ENCODE measurements around the gene MAN1C1.

The MAN1C1 gene

DNA sequence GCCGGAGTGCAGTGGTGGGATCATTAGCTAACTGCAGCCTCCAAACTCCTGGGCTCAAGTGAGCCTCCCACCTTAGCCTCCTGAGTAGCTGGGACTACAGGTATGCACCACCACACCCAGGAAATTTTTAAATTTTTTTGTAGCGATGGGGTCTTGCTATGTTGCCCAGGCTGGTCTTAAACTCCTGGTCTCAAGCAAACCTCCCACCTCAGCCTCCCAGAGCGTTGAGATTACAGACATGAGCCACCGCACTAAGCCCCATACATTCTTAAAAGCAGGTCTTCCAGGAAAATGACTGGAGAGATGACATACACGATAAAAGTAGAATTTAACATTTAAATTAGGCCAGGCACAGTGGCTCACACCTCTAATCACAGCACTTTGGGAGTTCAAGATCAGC lies 216.6 kb downstream of the MAN1C1 start:
- TF ChIP-seq, protein P1, sequence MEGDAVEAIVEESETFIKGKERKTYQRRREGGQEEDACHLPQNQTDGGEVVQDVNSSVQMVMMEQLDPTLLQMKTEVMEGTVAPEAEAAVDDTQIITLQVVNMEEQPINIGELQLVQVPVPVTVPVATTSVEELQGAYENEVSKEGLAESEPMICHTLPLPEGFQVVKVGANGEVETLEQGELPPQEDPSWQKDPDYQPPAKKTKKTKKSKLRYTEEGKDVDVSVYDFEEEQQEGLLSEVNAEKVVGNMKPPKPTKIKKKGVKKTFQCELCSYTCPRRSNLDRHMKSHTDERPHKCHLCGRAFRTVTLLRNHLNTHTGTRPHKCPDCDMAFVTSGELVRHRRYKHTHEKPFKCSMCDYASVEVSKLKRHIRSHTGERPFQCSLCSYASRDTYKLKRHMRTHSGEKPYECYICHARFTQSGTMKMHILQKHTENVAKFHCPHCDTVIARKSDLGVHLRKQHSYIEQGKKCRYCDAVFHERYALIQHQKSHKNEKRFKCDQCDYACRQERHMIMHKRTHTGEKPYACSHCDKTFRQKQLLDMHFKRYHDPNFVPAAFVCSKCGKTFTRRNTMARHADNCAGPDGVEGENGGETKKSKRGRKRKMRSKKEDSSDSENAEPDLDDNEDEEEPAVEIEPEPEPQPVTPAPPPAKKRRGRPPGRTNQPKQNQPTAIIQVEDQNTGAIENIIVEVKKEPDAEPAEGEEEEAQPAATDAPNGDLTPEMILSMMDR (IDR thresholded peaks at IDR 0.05; ENCODE audit: extremely low read depth, missing control alignments), result no peak
- no peak for DNase-seq (ENCODE audit: low spot score)

Measured in GM20000 (cell line).